T-helper 1 cell treated with Interleukin-12 subunit alpha and Interleukin-12 subunit beta and Interleukin-4 antibody, amounts not matched to agents 30 ng/mL and 1 ng/mL, for 36 hours (primary cell): ENCODE results near the gene ALG2. TPM values are rescaled to one million over a fixed set of nuclear protein-coding genes. Genes with fewer than 3 reads are reported as not detected.
"Not testable (repeated sequence)": the region's sequence is repeated elsewhere in the genome, so short reads cannot be mapped to it uniquely, and the experiment has no call there.

Experiments
- intact Hi-C: fragments of 100-400 bp; cut with micrococcal nuclease; formaldehyde crosslinking; loops from one replicate; pipeline ENCODE4 v1.15.1; 2024
- total RNA-seq: library from RNA; stranded (reverse); gene quantifications from 2 replicates; pipeline ENCODE4 v1.2.3, GENCODE V29; 2022

ALG2 gene
- total RNA-seq, 1 donor from 2014 or later: 37.4 TPM

DNA sequence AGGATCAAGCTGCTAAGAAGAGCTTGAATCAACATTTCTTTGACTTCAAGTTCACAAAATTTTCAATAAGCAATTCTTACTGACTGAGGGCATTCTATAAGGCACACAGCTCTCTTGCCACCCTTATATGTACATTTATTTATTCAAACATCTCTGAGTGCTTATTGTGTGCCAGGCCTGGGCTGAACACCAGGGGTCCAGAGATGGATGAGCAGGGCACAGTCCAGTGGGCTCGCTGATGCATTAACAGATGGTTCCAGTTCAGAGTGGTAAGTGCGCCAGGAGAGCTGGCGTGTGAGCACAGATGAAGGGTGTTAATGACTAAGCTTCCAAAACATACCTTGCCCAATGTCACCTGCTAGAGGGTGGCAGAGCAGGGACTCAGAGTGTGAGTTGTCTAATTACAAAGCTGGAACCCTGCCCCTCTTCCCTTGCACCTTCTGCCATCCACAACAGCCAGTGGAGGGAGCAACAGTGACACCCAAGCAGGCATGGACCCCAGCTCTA lies 24.6 kb downstream of the ALG2 start:
- intact Hi-C loops: no loop called here

DNA sequence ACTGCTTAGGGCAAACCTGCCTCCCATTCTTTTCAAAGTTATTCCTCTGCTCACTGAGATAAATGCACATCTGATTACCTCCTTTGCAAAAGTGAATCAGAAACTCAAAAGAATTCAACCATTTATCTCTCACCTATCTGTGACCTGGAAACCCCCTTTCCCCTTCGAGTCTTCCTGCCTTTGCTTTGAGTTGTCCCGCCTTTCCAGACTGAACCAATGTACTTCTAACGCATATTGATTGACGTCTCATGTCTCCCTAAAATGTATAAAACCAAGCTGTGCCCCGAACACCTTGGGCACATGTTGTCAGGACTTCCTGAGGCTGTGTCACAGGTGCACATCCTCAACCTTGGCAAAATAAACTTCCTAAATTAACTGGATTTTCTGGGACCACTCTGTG lies 25.3 kb downstream of the ALG2 start:
- intact Hi-C loops: not testable (repeated sequence)

GRCh38 chr9:99193466-99193821 lies 28.3 kb downstream of the ALG2 start:
- intact Hi-C loops: no loop called here

GRCh38 chr9:99192786-99193465 lies 28.8 kb downstream of the ALG2 start:
- intact Hi-C loops: no loop called here

DNA sequence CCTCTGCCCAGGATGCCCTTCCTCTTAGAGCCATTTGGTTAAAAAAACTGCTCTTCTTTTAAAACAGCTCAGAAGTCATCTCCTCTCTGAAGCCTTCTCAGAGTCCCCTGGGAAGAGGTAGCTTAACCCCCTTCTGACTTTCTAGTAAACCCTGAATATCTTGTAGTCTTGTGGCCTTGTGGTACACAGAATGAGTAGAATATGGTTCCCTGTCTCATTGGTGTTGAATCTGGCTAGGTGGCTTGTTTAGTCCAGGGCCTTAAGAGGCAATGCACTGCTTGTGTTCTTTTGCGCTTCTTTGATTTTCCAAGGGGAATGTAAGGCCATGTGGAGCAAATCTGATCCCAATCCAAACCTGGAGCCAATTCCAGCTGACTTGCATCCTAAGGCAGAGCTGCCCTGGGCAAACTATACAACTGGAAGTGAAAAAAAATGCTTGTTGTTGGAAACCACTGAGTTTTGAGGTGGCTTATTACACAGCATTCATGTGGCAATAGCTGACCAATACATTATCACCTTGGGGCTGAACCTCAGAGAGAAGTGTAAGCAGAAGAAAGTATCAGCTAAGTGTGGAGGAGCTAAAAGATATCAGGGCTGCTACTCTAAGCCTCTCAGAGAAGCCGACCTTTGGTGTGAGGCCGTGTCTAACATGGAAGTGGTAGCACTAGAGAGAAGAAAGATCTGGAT lies 31.0 kb downstream of the ALG2 start:
- intact Hi-C loops: no loop called here

DNA sequence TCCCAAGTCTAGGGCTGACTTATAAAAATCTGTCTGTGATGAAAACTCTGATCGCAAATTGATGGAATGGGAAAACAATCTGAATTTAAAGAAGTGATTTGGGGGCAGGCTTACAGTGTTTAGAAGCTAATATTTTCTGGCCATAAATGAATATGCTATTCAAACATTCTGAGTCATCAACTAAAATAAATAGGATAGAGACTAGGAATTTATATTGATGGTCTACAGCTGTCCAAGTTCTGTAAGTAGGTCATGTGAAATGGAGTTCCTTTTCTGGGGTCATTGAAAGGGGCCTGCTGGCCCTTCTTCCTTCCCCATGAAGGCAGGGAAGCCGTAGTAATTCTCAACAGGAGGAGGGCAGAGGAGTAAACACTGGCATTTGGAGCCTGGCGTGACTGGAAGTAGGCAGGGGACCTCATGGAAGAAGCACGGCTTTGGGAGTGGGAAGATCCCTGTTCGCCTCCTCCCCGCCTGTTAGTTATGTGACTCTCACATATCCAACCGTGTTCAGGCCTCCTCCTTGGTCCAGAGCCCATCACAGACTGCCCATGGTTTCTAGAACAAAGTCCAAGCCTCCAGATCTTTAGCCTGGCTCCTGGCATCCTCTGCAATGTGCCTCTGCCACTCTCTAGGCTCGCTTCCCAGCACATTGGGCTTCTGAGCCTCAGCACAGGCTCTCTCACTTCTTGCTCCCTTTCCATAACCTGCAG lies 31.7 kb downstream of the ALG2 start:
- intact Hi-C loops: no loop called here

- intact Hi-C loops: no loop called here
Observed at GRCh38 chr9:99189186-99189585, 32.6 kb downstream of the ALG2 start.

DNA sequence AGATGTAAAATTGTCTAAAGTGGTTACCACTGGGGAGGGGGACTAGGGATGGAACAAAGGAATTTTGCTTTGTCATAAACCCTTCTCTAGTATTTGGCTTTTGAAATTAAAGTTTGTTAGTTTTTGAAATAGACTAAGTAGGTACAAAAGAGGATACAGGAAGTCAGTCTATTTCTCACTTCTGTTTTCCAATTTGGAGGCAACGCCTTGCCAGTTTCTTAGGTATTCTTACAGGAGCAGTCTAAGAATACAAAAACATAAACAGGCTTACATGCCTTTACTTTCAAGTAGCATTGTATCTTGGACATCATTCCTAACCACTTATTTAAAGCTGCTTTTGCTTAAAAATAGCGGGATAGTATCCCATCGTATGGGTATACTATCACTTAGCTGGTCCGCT lies 34.4 kb downstream of the ALG2 start:
- intact Hi-C loops: no loop called here

DNA sequence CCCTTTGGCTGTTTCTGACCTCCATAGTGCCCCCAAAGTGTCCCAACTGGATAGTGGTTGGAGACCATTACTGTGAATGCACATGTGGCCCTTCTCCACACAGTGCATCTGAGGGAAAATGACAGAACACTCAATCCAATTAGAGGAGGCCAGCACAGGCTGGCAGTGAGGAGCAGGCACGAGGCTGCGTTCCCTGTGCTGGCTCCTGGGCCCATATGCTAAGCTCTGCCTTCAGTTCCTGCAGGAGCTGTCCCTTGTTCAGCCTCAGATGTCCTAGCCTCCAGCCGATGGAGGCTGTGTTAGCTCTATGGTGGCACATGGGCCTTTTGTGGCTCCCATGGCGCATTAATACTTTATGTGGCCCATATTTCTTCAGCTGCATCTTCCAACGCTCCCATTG lies 35.8 kb downstream of the ALG2 start:
- intact Hi-C loops: no loop called here

DNA sequence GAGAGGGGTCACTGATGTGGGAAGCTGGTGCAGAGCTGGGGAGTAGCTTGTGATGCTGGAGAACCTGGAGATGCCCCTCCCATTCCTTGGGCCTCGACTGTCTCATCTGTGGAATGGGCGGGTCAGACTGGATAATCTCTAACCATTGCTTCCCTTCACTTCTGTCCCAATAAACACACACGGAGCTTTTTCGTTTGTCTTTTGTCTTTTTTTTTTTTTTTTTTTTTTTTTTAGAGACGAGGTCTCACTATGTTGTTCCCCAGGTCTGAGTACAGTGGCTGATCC lies 36.5 kb downstream of the ALG2 start:
- intact Hi-C loops: no loop called here

- intact Hi-C loops: loop anchor here (1.0 to 5.0 kb wide), 12 partner anchors 22 to 1413 kb away; partner anchors contain the start of gene ALG2
Observed at GRCh38 chr9:99184475-99185347, 37.0 kb downstream of the ALG2 start.

DNA sequence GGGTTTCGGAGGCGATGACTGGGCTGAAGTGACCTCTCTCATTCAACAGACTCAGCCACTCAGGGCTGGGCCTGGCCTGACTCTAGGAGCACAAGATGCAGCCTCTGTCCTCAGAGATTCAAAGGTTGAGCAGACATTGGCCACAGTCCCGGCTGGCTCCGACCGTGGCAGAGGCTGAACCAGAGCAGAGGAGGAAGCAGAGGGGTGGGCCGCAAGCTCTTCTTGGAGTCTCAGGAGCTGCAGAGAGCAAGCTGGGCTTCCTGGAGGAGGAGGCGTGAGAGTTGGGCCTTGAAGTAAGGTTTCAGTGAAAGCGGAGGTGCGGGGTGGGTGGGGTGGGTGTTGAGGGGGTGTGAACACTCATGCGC lies 37.6 kb downstream of the ALG2 start:
- intact Hi-C loops: loop anchor here (1.0 to 5.0 kb wide), 12 partner anchors 22 to 1413 kb away; partner anchors contain the start of gene ALG2

DNA sequence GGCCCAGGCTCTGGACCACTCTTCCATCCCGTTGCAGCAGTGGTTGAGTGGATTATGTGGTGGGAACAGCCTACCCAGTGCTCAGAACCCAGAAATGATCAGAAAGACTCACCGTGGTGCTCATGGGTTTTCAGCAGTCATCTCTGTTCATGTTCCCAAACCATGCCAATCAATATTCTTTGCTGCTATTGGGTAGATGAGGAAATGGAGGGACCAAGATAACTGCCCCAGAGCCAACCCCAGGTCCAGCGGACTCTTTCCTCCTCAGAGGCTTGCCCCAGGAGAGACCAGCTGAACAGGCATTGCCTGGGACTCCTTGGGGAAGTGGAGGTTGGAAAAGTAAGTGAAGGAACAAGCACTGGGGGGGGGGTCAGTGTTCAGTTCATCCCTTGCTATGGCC lies 38.1 kb downstream of the ALG2 start:
- intact Hi-C loops: loop anchor here (1.0 to 5.0 kb wide), 12 partner anchors 21 to 1414 kb away; partner anchors contain the start of gene ALG2

- intact Hi-C loops: loop anchor here (5.0 kb wide), 1 partner anchor 1415 kb away; no protein-coding TSS in a partner anchor
Observed at GRCh38 chr9:99182356-99182755, 39.4 kb downstream of the ALG2 start.

DNA sequence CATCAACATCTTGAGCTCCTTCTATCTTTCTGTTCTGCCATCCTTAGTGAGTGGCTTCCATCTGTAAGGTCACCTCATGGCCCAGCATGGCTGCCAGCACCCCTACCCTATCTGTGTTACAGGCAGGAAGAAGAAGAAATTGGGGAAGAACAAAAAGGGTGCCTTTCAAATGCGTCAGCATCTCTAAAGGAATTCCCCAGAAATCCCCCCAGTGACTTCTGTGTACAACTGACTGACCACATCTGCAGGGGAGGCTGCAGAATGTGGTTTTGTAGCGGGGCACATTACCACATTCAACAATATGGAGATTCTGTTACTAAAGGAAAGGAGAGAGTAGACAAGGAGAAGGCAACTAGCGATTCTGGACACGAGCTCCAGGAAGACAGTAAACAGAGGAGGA lies 40.1 kb downstream of the ALG2 start:
- intact Hi-C loops: loop anchor here (2.0 to 5.0 kb wide), 2 partner anchors 725 to 1416 kb away; partner anchors contain the start of gene STX17

DNA sequence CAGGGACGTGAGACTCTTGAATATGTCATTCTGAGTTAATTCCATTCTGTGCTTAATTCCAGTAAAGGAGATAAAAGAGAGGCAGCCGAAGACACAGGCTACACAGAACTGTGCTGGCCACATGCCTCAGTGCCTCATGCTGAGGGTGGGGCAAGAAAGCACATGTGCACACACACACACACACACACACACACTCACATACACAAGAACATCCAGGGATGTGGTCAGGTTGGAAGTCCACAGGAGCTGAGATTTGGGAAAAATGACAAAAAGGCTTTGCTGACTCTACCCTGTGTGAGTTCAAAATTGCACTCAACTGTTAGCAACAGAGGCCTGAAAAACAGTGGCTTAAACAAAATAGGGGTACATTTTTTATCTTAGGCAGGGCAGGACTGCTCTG lies 40.5 kb downstream of the ALG2 start:
- intact Hi-C loops: loop anchor here (2.0 to 5.0 kb wide), 2 partner anchors 726 to 1416 kb away; partner anchors contain the start of gene STX17

DNA sequence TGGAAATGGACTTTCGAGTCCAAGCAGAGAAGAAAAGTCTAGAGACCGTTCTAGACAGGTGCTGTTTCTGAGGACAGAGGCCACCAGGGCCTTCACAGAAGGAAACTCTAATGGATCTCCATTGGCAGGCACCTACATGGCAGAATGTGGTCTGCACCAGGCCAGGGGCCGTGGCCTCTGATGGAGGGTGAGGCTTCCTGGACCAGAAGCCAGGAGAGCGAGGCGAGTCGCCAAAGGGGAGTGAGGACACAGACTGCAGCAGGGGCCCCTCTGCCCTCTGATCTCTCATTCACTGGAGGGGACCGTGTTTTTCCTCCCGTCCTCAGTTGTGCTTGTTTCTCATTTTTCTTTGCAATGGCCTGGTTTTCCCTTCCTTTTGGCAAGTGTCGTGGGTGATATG lies 41.1 kb downstream of the ALG2 start:
- intact Hi-C loops: loop anchor here (2.0 to 5.0 kb wide), 2 partner anchors 726 to 1417 kb away; partner anchors contain the start of gene STX17

GRCh38 chr9:99180199-99180598 lies 41.5 kb downstream of the ALG2 start:
- intact Hi-C loops: loop anchor here (2.0 to 5.0 kb wide), 2 partner anchors 727 to 1417 kb away; partner anchors contain the start of gene STX17

GRCh38 chr9:99178912-99179872 lies 42.5 kb downstream of the ALG2 start:
- intact Hi-C loops: no loop called here
